ENCODE measurements around the gene RNU5D-1. TPM values are rescaled to one million over a fixed set of nuclear protein-coding genes. Genes with fewer than 3 reads are reported as not detected.

The RNU5D-1 gene
- total and polyA plus RNA-seq, 2 of the 13 experiments (the other 11 are each of a cell fraction or from before 2014, with no cell fraction given) = 165 TPM; not detected in 1

DNA sequence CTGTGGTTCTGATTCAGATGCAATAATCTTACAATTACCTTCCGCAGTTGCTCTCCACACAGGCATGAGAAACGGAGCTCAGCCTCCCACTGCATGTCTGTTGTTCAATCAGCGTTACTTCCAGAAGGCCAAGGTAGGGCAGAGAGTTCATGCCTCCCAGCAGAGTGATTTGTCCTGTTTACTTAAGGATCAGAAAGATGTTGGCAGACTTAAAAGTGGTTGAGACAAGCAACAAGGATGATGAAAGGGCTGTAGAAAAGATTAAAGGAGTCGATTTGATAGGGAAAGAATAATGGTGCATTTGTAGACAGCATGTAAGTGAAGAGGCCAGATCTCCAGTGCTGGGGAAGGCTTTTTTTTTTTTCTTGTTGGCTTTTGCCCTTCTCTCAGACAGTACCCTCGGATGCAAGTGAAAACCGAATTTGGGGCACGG is 29.8 kb downstream of the RNU5D-1 start (continued):
- TF ChIP-seq, protein P1, sequence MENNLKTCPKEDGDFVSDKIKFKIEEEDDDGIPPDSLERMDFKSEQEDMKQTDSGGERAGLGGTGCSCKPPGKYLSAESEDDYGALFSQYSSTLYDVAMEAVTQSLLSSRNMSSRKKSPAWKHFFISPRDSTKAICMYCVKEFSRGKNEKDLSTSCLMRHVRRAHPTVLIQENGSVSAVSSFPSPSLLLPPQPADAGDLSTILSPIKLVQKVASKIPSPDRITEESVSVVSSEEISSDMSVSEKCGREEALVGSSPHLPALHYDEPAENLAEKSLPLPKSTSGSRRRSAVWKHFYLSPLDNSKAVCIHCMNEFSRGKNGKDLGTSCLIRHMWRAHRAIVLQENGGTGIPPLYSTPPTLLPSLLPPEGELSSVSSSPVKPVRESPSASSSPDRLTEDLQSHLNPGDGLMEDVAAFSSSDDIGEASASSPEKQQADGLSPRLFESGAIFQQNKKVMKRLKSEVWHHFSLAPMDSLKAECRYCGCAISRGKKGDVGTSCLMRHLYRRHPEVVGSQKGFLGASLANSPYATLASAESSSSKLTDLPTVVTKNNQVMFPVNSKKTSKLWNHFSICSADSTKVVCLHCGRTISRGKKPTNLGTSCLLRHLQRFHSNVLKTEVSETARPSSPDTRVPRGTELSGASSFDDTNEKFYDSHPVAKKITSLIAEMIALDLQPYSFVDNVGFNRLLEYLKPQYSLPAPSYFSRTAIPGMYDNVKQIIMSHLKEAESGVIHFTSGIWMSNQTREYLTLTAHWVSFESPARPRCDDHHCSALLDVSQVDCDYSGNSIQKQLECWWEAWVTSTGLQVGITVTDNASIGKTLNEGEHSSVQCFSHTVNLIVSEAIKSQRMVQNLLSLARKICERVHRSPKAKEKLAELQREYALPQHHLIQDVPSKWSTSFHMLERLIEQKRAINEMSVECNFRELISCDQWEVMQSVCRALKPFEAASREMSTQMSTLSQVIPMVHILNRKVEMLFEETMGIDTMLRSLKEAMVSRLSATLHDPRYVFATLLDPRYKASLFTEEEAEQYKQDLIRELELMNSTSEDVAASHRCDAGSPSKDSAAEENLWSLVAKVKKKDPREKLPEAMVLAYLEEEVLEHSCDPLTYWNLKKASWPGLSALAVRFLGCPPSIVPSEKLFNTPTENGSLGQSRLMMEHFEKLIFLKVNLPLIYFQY (CRISPR knock-in tag; IDR thresholded peaks at IDR 0.05; ENCODE audit: borderline replicate concordance) = no peak
- TF ChIP-seq ZSCAN22 (CRISPR knock-in tag; IDR thresholded peaks at IDR 0.05) (0 out of 2 replicates have a peak, but pooled peaks have one; percentile 32), SP4 (CRISPR knock-in tag; IDR thresholded peaks at IDR 0.05) (no peak), ZNF205 (CRISPR knock-in tag; IDR thresholded peaks at IDR 0.05) (peak; percentile 70; the same call in 1 of the 2 replicates), ZMYM3 (CRISPR knock-in tag; IDR thresholded peaks at IDR 0.05) (peak; percentile 42; the same call in 1 of the 2 replicates), SNAPC2 (CRISPR knock-in tag; IDR thresholded peaks at IDR 0.05) (0 out of 2 replicates have a peak, but pooled peaks have one; percentile 50), DMAP1 (CRISPR knock-in tag; IDR thresholded peaks at IDR 0.05) (no peak), ZNF333 (CRISPR knock-in tag; IDR thresholded peaks at IDR 0.05; ENCODE audit: borderline replicate concordance) (no peak), PTBP1 (IDR thresholded peaks at IDR 0.05; ENCODE audit: low read depth, low read length, poor library complexity, severe bottlenecking) (no peak), ZNF430 (CRISPR knock-in tag; IDR thresholded peaks at IDR 0.05) (no peak), ZNF367 (CRISPR knock-in tag; IDR thresholded peaks at IDR 0.05; ENCODE audit: borderline replicate concordance) (no peak), ZNF775 (CRISPR knock-in tag; IDR thresholded peaks at IDR 0.05; ENCODE audit: borderline replicate concordance) (0 out of 2 replicates have a peak, but pooled peaks have one; percentile 26), RCOR2 (CRISPR knock-in tag; IDR thresholded peaks at IDR 0.05) (peak; percentile 65; the same call in 1 of the 2 replicates), SMAD3 (CRISPR knock-in tag; IDR thresholded peaks at IDR 0.05) (peak; percentile 26; the same call in 1 of the 2 replicates), HNRNPL (IDR thresholded peaks at IDR 0.05; ENCODE audit: low read depth, low read length) (no peak), ZNF138 (CRISPR knock-in tag; IDR thresholded peaks at IDR 0.05; ENCODE audit: low read depth) (no peak), RBAK (CRISPR knock-in tag; IDR thresholded peaks at IDR 0.05) (no peak), TCF7 (IDR thresholded peaks at IDR 0.05; ENCODE audit: low read depth) (peak; percentile 97), ZNF121 (CRISPR knock-in tag; IDR thresholded peaks at IDR 0.05) (no peak)
- TF ChIP-seq, protein P2, sequence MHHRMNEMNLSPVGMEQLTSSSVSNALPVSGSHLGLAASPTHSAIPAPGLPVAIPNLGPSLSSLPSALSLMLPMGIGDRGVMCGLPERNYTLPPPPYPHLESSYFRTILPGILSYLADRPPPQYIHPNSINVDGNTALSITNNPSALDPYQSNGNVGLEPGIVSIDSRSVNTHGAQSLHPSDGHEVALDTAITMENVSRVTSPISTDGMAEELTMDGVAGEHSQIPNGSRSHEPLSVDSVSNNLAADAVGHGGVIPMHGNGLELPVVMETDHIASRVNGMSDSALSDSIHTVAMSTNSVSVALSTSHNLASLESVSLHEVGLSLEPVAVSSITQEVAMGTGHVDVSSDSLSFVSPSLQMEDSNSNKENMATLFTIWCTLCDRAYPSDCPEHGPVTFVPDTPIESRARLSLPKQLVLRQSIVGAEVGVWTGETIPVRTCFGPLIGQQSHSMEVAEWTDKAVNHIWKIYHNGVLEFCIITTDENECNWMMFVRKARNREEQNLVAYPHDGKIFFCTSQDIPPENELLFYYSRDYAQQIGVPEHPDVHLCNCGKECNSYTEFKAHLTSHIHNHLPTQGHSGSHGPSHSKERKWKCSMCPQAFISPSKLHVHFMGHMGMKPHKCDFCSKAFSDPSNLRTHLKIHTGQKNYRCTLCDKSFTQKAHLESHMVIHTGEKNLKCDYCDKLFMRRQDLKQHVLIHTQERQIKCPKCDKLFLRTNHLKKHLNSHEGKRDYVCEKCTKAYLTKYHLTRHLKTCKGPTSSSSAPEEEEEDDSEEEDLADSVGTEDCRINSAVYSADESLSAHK (CRISPR knock-in tag; IDR thresholded peaks at IDR 0.05; ENCODE audit: borderline replicate concordance) = no peak
- TF ChIP-seq, protein P3, sequence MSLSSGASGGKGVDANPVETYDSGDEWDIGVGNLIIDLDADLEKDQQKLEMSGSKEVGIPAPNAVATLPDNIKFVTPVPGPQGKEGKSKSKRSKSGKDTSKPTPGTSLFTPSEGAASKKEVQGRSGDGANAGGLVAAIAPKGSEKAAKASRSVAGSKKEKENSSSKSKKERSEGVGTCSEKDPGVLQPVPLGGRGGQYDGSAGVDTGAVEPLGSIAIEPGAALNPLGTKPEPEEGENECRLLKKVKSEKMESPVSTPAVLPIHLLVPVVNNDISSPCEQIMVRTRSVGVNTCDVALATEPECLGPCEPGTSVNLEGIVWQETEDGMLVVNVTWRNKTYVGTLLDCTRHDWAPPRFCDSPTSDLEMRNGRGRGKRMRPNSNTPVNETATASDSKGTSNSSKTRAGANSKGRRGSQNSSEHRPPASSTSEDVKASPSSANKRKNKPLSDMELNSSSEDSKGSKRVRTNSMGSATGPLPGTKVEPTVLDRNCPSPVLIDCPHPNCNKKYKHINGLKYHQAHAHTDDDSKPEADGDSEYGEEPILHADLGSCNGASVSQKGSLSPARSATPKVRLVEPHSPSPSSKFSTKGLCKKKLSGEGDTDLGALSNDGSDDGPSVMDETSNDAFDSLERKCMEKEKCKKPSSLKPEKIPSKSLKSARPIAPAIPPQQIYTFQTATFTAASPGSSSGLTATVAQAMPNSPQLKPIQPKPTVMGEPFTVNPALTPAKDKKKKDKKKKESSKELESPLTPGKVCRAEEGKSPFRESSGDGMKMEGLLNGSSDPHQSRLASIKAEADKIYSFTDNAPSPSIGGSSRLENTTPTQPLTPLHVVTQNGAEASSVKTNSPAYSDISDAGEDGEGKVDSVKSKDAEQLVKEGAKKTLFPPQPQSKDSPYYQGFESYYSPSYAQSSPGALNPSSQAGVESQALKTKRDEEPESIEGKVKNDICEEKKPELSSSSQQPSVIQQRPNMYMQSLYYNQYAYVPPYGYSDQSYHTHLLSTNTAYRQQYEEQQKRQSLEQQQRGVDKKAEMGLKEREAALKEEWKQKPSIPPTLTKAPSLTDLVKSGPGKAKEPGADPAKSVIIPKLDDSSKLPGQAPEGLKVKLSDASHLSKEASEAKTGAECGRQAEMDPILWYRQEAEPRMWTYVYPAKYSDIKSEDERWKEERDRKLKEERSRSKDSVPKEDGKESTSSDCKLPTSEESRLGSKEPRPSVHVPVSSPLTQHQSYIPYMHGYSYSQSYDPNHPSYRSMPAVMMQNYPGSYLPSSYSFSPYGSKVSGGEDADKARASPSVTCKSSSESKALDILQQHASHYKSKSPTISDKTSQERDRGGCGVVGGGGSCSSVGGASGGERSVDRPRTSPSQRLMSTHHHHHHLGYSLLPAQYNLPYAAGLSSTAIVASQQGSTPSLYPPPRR (CRISPR knock-in tag; IDR thresholded peaks at IDR 0.05; ENCODE audit: borderline replicate concordance) = peak; percentile 78

All from HepG2 (cell line).